ENCODE results near the gene PPP1R12B. TPM values are rescaled to one million over a fixed set of nuclear protein-coding genes. Genes with fewer than 3 reads are reported as not detected.

PPP1R12B gene
- total and polyA plus RNA-seq, 2 experiments from 2014 or later: 13.2 to 13.8 TPM

- H3K4me1 Mint-ChIP-seq: no peaks in the 10 kb centered on the region
- peaks cover 4% of the 10 kb centered on the region; the same call in 1 of the 2 replicates for H3K9me2 ChIP-seq (ENCODE audit: insufficient read depth)
- no peaks in the 10 kb centered on the region for H3K4me1 ChIP-seq (ENCODE audit: insufficient read depth)
- no peak for DNase-seq (ENCODE audit: low spot score)
- H4K20me1 ChIP-seq (replicated peaks; ENCODE audit: insufficient read depth): no peaks in the 10 kb centered on the region
- H3K4me3 ChIP-seq: no peak overlapping the region
- no peaks in the 10 kb centered on the region for H3K79me2 ChIP-seq (replicated peaks; ENCODE audit: insufficient read depth)
- H3F3A ChIP-seq (replicated peaks; ENCODE audit: low read depth): no peaks in the 10 kb centered on the region
- peaks cover 8% of the 10 kb centered on the region; the same call in 2 of the 3 replicates for H3K36me3 Mint-ChIP-seq (ENCODE audit: low read depth)
- H3K27ac ChIP-seq (ENCODE audit: low read depth): no peak overlapping the region
- ATAC-seq: no peak
- TF ChIP-seq ZNF114 (CRISPR knock-in tag; IDR thresholded peaks at IDR 0.05): no peak
- no peak for TF ChIP-seq ZNF462 (CRISPR knock-in tag; IDR thresholded peaks at IDR 0.05)
- TF ChIP-seq CTCF (conservative IDR thresholded peaks at IDR 0.05; ENCODE audit: low read depth in 2 of 2): no peak
- no peak for TF ChIP-seq REST (IDR thresholded peaks at IDR 0.05; ENCODE audit: unreplicated experiment)
- TF ChIP-seq ZNF331 (CRISPR knock-in tag; IDR thresholded peaks at IDR 0.05; ENCODE audit: low read depth): no peak
- no peak for TF ChIP-seq EZH2 (IDR thresholded peaks at IDR 0.05; ENCODE audit: low read depth, unreplicated experiment)
- no peak for TF ChIP-seq EZH2phosphoT487 (IDR thresholded peaks at IDR 0.05; ENCODE audit: unreplicated experiment)
- TF ChIP-seq CREB1 (CRISPR knock-in tag; IDR thresholded peaks at IDR 0.05; ENCODE audit: low read depth): no peak
- TF ChIP-seq STAT1 (IDR thresholded peaks at IDR 0.05; ENCODE audit: unreplicated experiment): no peak
- no peak for TF ChIP-seq ETS1 (IDR thresholded peaks at IDR 0.05)
- no peak for TF ChIP-seq POLR2AphosphoS5 (IDR thresholded peaks at IDR 0.05; ENCODE audit: low read depth)
- no peak for TF ChIP-seq JUNB (IDR thresholded peaks at IDR 0.05; ENCODE audit: unreplicated experiment)
- TF ChIP-seq NANOG (IDR thresholded peaks at IDR 0.05; ENCODE audit: borderline replicate concordance): no peak
- H3K27me3 Mint-ChIP-seq (ENCODE audit: insufficient read depth, low read depth, poor library complexity): no peaks in the 10 kb centered on the region
- H3K36me3 ChIP-seq (ENCODE audit: insufficient read depth): no peaks in the 10 kb centered on the region
- H3K9me3 Mint-ChIP-seq: no peaks in the 10 kb centered on the region
- H3K27me3 ChIP-seq (ENCODE audit: insufficient read depth): no peaks in the 10 kb centered on the region
- H2AFZ ChIP-seq: no peak overlapping the region
- H3K27ac Mint-ChIP-seq: no peak overlapping the region
- H3K4me2 ChIP-seq: no peak overlapping the region
- H3K4me3 Mint-ChIP-seq: no peak overlapping the region
These were observed 245.3 kb downstream of the PPP1R12B start for GRCh38 chr1:202593845-202594244.
